HK-2 (cell line): ENCODE results near the gene GRXCR1.
A peak's percentile ranks its signal among the peaks of the same experiment; 100 is the strongest.

ENCODE experiments used
- DNase-seq: peaks from one replicate; pipeline ENCODE4 v3.0.0-alpha.2; 2018; ENCODE audit not compliant: unreplicated experiment

GRXCR1 gene

GRCh38 chr4:42892413-42892812, at the start of gene GRXCR1:
Gene GRXCR1 (plus strand): TSS chr4:42892713. CDS start chr4:42893267, 554 bp downstream.
- DNase-seq = no peak

GRCh38 chr4:42843694-42844093, 48.8 kb upstream of the GRXCR1 start:
- DNase-seq = no peak

- no peak for DNase-seq
Observed at GRCh38 chr4:42844422-42845070, 48.0 kb upstream of the GRXCR1 start.

- no peak for DNase-seq
Observed at GRCh38 chr4:42845586-42845985, 46.9 kb upstream of the GRXCR1 start.

- no peak for DNase-seq
Observed at GRCh38 chr4:42855779-42856178, 36.7 kb upstream of the GRXCR1 start.

- DNase-seq = peak; percentile 42
Observed at GRCh38 chr4:42865572-42866189, 26.8 kb upstream of the GRXCR1 start.

- DNase-seq = no peak
Observed at GRCh38 chr4:42871261-42871660, 21.3 kb upstream of the GRXCR1 start.

GRCh38 chr4:42871671-42872290, 20.7 kb upstream of the GRXCR1 start:
- DNase-seq = no peak

GRCh38 chr4:42878863-42879262, 13.7 kb upstream of the GRXCR1 start:
- DNase-seq = no peak

- DNase-seq = no peak
Observed at GRCh38 chr4:42881253-42881652, 11.3 kb upstream of the GRXCR1 start.

- DNase-seq = no peak
Observed at GRCh38 chr4:42891644-42892043, 869 bp upstream of the GRXCR1 start.

GRCh38 chr4:42895452-42895851, 2.9 kb downstream of the GRXCR1 start:
- DNase-seq = no peak

- no peak for DNase-seq
Observed at GRCh38 chr4:42904986-42905385, 12.5 kb downstream of the GRXCR1 start.

GRCh38 chr4:42905591-42905990, 13.1 kb downstream of the GRXCR1 start:
- no peak for DNase-seq

- no peak for DNase-seq
Observed at GRCh38 chr4:42906341-42906740, 13.8 kb downstream of the GRXCR1 start.

- peak; percentile 6 for DNase-seq
Observed at GRCh38 chr4:42906891-42907759, 14.6 kb downstream of the GRXCR1 start.

GRCh38 chr4:42910459-42910858, 17.9 kb downstream of the GRXCR1 start:
- no peak for DNase-seq

- DNase-seq = no peak
Observed at GRCh38 chr4:42914937-42915336, 22.4 kb downstream of the GRXCR1 start.

GRCh38 chr4:42915484-42915883, 23.0 kb downstream of the GRXCR1 start:
- DNase-seq = no peak

- DNase-seq = no peak
Observed at GRCh38 chr4:42917296-42917695, 24.8 kb downstream of the GRXCR1 start.

- DNase-seq = no peak
Observed at GRCh38 chr4:42923431-42923830, 30.9 kb downstream of the GRXCR1 start.

GRCh38 chr4:42925921-42926320, 33.4 kb downstream of the GRXCR1 start:
- no peak for DNase-seq
